Activated CD8-positive, alpha-beta memory T cell treated with anti-CD3 and anti-CD28 coated beads for 4 hours (primary cell): ENCODE data around the gene TKTL1.
A peak's percentile ranks its signal among the peaks of the same experiment; 100 is the strongest.
"Not testable (repeated sequence)": the region's sequence is repeated elsewhere in the genome, so short reads cannot be mapped to it uniquely, and the experiment has no call there.

ENCODE experiments used
- DNase-seq, 2 donors: peaks; one replicate each; pipeline ENCODE4 v3.0.0-alpha.2; 2020; ENCODE audit warnings: low read depth in 2 of 2

TKTL1 gene, protein sequence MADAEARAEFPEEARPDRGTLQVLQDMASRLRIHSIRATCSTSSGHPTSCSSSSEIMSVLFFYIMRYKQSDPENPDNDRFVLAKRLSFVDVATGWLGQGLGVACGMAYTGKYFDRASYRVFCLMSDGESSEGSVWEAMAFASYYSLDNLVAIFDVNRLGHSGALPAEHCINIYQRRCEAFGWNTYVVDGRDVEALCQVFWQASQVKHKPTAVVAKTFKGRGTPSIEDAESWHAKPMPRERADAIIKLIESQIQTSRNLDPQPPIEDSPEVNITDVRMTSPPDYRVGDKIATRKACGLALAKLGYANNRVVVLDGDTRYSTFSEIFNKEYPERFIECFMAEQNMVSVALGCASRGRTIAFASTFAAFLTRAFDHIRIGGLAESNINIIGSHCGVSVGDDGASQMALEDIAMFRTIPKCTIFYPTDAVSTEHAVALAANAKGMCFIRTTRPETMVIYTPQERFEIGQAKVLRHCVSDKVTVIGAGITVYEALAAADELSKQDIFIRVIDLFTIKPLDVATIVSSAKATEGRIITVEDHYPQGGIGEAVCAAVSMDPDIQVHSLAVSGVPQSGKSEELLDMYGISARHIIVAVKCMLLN

GRCh38 chrX:154295664-154296310, at the start of gene TKTL1:
Gene TKTL1 (plus strand): TSS chrX:154295795. CDS start chrX:154295860, 65 bp downstream.
- no peak for DNase-seq

- not testable (repeated sequence) for DNase-seq
Observed at GRCh38 chrX:154247377-154248045, 48.1 kb upstream of the TKTL1 start.

- not testable (repeated sequence) for DNase-seq
Observed at GRCh38 chrX:154248076-154248475, 47.5 kb upstream of the TKTL1 start.

- not testable (repeated sequence) for DNase-seq
Observed at GRCh38 chrX:154257282-154257681, 38.3 kb upstream of the TKTL1 start, which contains the start of gene OPN1MW3. Gene OPN1MW3 (plus strand): TSS chrX:154257582. CDS start chrX:154257620, 38 bp downstream.

GRCh38 chrX:154258711-154259110, 36.9 kb upstream of the TKTL1 start:
- DNase-seq: not testable (repeated sequence)

DNA sequence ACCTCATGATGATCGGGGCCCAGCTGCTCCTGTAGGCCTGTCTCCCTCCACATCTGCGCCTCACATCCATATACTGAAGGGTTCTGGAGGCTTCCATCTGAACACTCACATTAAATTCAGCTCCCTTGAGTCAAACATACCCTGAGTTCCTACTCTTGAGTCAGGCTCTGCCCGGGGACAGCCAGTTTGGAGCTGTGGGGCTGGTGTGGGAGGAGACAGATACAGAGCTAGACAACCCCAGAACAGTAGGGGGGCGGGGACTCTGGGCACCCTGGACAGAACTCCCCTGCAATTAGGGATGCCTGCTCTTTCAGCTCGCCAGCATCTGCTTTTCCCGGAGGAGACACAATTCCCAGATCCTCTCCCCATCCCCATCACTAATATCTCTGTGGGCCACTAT, 32.5 kb upstream of the TKTL1 start:
- not testable (repeated sequence) for DNase-seq

DNA sequence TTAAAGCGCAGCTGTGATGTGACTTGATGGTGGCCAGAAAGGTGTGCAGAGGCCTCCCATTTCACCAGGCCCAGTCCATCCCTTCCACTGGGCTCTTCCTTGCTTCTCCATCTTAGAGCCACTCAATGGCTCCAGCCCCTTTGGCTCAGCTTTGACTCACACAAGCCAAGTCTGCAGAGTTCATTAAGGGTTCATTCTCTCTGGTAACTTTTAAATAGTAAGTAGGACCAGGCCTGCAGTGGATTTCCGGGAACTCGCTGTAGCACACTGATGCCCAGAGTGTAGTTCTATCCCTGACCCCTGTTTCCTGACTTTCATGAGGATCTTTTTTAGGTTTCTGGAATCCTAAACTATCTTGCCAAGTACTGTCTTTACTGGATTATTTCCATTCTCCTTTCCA, 26.4 kb upstream of the TKTL1 start:
- DNase-seq: not testable (repeated sequence)

DNA sequence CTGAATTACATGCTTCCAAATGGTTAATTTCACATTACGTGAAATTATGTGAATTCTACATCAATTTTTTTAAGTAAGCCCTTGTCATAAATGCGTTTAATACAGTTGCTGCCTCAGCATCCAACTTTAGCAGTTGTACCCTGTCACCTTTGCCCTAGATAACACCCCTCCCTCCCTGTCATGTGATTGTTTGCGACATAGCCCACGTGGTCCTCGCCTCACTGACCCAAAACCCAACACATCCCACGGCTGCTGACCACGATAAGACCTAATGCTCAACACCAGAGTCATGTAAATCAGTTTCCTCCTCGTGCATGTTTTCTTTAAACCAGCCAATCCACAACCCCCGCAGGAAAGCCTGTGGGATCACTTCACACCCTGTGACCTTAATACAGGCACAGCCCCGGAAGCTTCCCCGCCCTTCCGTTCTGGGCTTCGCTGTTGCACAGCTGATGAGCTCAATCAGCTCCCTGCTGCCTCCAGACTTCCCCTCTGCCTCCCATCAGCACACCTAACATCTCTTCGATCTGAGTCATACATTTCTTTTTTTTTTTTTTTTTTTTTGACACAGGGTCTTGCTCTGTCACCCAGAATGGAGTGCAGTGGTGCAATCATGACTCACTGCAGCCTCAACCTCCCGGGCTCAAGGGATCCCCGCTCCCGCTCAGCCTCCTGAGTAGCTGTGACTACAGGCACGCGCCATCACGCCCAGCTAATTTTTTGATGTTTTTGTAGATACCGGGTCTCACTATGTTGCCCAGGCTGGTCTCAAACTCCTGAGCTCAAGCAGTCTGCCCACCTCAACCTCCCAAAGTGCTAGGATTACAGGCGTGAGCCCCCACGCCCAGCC, 10.9 kb upstream of the TKTL1 start:
- not testable (repeated sequence) for DNase-seq

GRCh38 chrX:154286406-154286805, 9.2 kb upstream of the TKTL1 start:
- DNase-seq: not testable (repeated sequence)

DNA sequence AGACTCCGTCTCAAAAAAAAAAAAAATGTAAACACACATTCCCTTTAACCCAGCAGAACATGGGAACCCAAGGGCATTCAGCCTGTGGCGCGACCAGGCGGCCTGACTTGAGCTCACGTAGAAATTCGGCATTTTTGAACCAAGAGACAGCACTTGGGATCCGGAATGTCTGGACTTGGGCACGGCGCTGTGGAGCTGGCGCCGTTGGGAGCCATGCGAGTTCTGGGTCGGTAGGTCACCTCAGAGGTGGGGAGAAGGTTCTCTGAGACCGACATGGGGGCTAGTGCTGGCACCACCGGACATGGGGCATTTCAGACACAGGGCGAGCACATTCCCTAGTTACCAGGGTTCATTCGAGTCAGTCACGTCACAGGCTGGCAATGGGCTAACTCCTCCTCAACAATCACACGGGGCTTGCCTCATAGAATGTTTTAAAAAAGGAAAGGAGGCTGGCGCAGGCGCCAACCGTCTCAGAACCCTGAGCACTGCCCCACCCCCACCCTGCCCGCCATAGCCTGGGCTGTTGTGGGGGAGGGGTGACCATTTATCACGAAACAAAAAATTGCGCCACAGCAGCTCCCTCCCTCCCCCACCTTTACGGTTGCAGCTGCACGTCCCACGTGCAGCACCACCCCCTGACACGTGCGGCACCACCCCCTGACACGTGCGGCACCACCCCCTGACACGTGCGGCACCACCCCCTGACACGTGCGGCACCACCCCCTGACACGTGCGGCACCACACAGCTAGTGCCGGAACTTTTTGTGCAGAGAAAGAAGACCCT, 612 bp upstream of the TKTL1 start, which contains the start of gene TEX28:
Gene TEX28, minus strand, starts transcription at position 334 of the 784 bp plus-strand sequence. CDS start 3,007 bp downstream, outside the sequence.
- no peak for DNase-seq

GRCh38 chrX:154296731-154297130, 1.1 kb downstream of the TKTL1 start:
- no peak for DNase-seq

GRCh38 chrX:154298312-154298711, 2.7 kb downstream of the TKTL1 start:
- no peak for DNase-seq

DNA sequence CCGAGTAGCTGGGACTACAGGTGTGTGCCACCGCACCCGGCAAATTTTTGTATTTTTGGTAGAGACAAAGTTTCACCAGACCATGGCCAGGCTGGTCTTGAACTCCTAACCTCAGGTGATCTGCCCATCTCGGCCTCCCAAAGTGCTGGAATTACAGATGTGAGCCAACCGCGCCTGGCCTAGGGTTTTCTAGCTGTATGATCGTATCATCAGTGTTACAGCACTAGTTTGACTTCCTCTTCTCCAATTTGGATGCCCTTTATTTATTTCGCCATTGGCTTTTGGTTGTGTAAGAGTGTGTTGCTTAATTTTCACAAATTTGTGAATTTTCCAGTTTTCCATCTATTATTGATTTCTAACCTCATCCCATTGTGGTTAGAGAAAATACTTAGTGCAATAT, 5.2 kb downstream of the TKTL1 start:
- DNase-seq: no peak

DNA sequence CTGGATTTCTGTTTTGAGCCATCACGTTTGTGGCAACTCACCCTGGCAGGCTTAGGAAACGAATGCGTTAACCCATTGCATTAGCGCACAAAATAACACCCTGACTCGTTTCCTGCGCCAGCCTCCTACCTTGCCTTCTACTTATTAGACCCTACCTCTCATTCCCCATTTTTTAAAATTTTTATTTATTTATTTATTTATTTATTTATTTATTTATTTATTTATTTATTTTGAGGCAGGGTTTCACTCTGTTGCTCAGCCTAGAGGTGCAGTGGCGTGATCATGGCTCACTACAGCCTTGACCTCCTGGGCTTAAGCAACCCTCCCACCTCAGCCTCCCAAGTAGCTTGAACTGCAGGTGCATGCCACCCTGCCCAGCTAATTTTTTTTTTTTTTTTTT, 7.4 kb downstream of the TKTL1 start:
- not testable (repeated sequence) for DNase-seq

GRCh38 chrX:154303476-154303875, 7.9 kb downstream of the TKTL1 start:
- DNase-seq: no peak

GRCh38 chrX:154304846-154305245, 9.3 kb downstream of the TKTL1 start:
- DNase-seq: no peak

DNA sequence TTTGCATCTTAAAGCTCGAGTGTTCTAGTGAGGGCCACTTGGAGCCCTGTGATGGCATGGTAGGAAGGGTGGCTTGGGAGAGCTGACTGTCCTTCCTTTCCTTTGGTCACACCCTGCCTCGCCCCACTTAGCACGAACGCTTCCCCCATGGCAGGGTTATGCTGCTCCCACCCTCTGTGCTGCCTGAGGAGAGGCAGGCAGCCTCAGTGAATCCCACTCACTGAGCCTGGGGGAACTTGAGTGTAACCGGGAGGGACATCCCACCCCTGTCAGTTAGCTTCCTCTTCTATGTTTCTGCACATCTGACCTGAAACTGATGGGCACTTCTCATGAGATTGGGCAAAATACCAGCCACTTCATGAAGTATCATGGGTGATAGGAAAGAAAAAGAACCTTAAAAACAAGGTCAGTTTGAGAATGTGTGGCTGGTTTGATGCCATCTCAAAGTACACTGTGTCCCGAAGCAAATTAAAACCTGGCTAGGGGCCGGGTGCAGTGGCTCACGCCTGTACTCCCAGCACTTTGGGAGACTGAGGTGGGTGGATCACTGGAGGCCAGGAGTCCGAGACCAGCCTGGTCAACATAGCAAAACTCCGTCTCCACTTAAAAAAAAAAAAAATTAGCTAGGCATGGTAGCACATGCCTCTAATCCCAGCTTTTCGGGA, 10.1 kb downstream of the TKTL1 start:
- no peak for DNase-seq

DNA sequence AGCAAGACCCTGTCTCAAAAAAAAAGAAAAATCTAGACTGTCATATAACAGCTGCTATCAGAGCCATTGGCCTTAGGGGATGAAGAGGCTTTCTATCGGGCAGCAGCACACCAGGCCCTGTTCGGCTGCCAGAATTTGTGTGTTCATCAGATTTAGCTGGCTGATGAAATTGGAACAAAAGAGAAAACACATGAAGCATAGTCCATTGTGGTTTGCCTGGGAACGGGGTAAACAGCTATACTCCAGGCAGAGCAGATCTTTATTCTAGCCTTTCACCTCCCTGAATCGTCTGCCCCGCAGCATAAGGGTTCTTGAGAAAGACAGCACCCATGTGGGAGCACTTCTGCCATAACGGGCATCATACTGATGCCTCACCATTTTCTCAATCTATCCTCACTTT, 11.6 kb downstream of the TKTL1 start:
- no peak for DNase-seq

DNA sequence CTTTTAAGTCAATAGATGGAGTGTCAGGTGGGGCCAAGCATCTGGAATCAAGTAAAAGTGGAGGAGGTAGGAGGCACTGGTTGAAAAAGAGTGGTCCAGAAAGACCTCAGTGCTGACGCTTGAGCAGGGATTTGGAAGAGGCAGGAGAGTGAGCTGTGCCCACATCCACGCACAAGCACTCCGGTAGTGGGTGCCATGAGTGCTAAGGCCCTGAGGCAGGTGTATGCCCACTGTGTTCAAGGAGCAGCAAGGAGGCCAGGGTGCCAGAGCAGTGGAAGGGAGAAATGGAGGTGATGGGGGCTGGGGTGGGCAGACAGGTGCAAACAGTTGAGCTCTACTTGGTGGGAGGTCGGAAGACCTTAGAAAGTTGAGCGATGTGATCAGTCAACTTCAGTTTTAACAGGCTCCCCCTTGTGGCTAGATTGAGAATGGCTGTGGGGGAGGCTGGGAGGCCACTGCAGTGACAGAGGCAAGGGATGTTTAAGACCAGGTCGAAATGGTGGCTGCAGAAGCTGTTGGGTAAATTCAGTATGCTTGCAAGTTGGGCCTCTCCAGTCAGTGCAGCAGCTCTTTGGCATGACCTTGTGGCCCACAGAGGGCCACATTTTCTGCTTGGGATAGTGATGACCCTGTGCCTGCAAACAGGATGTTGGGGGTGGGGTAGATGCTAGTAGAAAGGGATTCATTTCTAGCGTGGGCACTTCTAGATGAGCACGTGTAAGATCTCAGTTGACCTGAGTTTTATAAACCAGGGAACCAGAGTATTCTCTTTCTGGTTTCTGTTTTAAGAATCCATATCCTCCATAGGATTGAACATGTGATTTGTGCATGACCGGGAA, 12.7 kb downstream of the TKTL1 start:
- peak; percentile 55 to 61 for DNase-seq
